AG04450 (cell line): ENCODE data around the gene KRTAP4-8. TPM values are rescaled to one million over a fixed set of nuclear protein-coding genes. Genes with fewer than 3 reads are reported as not detected.
"Not testable (repeated sequence)": the region's sequence is repeated elsewhere in the genome, so short reads cannot be mapped to it uniquely, and the experiment has no call there.

Experiments
- CTCF ChIA-PET: fragments of 300-600, 350-600 bp; formaldehyde crosslinking; extraction: SDS; loops from one replicate; lab custom pipeline; 2022; ENCODE audit warnings: antibody characterized with exemption, inconsistent platforms; lab: Charles Lee
- POLR2A ChIA-PET: fragments of 350-600 bp; formaldehyde crosslinking; extraction: SDS; loops from one replicate; lab custom pipeline; 2021; ENCODE audit warnings: antibody characterized with exemption, inconsistent platforms; lab: Yijun Ruan, JAX
- DNase-seq: peaks from one replicate; pipeline ENCODE4 v3.0.0-alpha.2; 2011; ENCODE audit warnings: low read depth, low spot score
- H3K27ac ChIP-seq: one replicate; pipeline ENCODE4 v1.5.1; 2012; ENCODE audit warnings: low read depth, low read length, control low read depth
- H3K27me3 ChIP-seq: one replicate; pipeline ENCODE4 v1.6.0; 2012; ENCODE audit warnings: low read length; ENCODE audit not compliant: control insufficient read depth, insufficient read depth
- H3K4me3 ChIP-seq: 2 replicates; pipeline ENCODE4 v1.5.1; 2011; ENCODE audit warnings: mild to moderate bottlenecking, low read depth, low read length, control low read depth
- H3K9me3 ChIP-seq: 2 replicates; pipeline ENCODE4 v1.5.1; 2012; ENCODE audit warnings: low read length; ENCODE audit not compliant: control insufficient read depth, insufficient read depth
- polyA plus RNA-seq: library from polyadenylated mRNA; depleted of rRNA; stranded (reverse); fragments of >200 nt; gene quantifications from 2 replicates; pipeline ENCODE4 v1.2.3, GENCODE V29; 2011
- TF ChIP-seq, protein P1 (sequence below): IDR thresholded peaks from 2 replicates; pipeline ENCODE4 v1.5.1; 2011; ENCODE audit warnings: low read depth, low read length, control low read depth, inconsistent platforms

KRTAP4-8 gene
- polyA plus RNA-seq, 1 experiment, result not detected

DNA sequence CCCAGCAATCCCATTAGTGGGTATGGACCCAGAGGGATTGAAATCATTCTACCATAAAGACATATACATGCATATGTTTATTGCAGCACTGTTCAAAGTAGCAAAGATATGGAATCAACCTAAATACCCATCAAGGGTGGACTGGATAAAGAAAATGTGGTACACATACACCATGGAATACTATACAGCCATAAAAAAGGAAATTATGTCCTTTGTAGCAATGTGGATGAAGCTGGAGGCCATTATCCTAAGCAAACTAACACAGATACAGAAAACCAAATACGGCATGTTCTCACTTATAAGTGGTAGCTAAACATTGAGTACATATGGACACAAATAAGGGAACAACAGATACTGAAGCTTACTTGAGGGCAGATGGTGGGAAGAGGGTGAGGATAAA, 40.4 kb downstream of the KRTAP4-8 start:
- Histone ChIP-seq H3K27me3 (no peaks in the 10 kb centered on the region), H3K4me3 (no peak overlapping the region), H3K27ac (no peak overlapping the region), H3K9me3 (no peaks in the 10 kb centered on the region)
- ChIA-PET CTCF (no interaction called here), POLR2A (no interaction called here)
- no peak for DNase-seq
- TF ChIP-seq, protein P1, sequence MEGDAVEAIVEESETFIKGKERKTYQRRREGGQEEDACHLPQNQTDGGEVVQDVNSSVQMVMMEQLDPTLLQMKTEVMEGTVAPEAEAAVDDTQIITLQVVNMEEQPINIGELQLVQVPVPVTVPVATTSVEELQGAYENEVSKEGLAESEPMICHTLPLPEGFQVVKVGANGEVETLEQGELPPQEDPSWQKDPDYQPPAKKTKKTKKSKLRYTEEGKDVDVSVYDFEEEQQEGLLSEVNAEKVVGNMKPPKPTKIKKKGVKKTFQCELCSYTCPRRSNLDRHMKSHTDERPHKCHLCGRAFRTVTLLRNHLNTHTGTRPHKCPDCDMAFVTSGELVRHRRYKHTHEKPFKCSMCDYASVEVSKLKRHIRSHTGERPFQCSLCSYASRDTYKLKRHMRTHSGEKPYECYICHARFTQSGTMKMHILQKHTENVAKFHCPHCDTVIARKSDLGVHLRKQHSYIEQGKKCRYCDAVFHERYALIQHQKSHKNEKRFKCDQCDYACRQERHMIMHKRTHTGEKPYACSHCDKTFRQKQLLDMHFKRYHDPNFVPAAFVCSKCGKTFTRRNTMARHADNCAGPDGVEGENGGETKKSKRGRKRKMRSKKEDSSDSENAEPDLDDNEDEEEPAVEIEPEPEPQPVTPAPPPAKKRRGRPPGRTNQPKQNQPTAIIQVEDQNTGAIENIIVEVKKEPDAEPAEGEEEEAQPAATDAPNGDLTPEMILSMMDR, result no peak

DNA sequence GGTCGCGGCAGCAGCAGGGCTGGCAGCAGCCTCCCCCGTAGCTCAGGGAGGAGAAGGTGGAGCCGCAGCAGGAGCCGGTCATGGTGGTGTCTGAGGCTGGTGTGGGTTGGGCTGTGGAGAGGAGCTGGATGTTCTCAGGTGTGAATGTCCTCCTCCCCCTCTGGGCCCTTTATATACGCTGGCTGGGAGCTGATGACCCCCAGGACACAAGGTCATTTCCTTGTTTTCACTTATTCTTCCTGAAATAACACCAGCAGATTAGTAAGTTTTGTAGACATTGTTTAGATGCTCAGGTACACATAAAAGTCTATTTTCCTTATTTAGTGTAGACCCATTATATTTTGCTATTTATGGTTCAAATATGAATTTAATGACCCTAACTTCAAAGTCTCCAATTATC, 42.8 kb downstream of the KRTAP4-8 start, which contains the start of gene KRTAP2-2:
TSS of gene KRTAP2-2 (minus strand) at position 101 of the 400 bp plus-strand sequence. CDS start at position 82, 19 bp downstream.
- not testable (repeated sequence) for H3K27ac ChIP-seq, H3K4me3 ChIP-seq
- CTCF ChIA-PET, result interaction anchor here (1.3 kb wide), 1 partner anchor 273 kb away, joined by 3 read pairs; no protein-coding TSS in a partner anchor

DNA sequence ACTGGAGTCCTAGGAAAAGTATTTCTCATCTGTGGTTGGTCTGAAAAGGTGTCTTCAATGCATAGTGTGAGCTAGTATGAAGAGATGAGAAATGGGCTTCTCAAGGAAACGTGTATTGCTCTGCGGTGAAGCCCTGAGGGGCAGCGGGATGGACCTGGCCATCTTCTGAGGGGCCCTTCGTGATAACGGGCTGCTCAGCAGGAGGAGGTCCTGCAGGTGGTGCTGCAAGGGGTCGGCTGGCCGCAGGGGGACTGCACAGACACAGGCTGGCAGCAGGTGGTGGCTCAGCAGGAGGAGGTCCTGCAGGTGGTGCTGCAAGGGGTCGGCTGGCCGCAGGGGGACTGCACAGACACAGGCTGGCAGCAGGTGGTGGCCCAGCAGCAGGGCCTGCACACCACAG, 43.4 kb downstream of the KRTAP4-8 start:
- H3K4me3 ChIP-seq, DNase-seq, CTCF ChIA-PET, H3K9me3 ChIP-seq, H3K27me3 ChIP-seq, H3K27ac ChIP-seq, POLR2A ChIA-PET: not testable (repeated sequence)

More for the DNA sequence above, 42.8 kb downstream of the KRTAP4-8 start, which contains the start of gene KRTAP2-2:
- POLR2A ChIA-PET, DNase-seq, H3K9me3 ChIP-seq, H3K27me3 ChIP-seq: not testable (repeated sequence)

DNA sequence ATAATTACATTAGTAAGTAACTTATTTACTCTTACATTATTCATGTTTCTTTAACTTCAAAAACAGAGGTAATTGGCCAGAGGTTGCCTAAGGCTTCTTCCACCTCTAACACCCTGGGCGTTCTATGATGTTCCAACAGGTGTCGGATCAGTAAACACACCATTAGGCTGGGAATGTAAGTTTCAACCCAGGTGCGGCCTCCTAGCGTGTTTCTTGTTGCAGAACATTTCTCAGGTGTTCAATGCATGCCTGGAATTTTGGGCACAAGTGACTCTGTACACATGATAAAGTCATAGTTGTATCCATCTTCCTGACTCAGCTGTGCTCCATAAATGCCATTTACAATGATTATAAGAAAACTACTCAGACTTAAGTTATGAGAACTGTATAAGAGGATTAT, 43.9 kb downstream of the KRTAP4-8 start:
- TF ChIP-seq, protein P1, result no peak
- POLR2A ChIA-PET, result no interaction called here
- no peak for DNase-seq
- Histone ChIP-seq H3K27ac (no peak overlapping the region), H3K4me3 (no peak overlapping the region), H3K9me3 (no peaks in the 10 kb centered on the region), H3K27me3 (no peaks in the 10 kb centered on the region)
- CTCF ChIA-PET, result no interaction called here

DNA sequence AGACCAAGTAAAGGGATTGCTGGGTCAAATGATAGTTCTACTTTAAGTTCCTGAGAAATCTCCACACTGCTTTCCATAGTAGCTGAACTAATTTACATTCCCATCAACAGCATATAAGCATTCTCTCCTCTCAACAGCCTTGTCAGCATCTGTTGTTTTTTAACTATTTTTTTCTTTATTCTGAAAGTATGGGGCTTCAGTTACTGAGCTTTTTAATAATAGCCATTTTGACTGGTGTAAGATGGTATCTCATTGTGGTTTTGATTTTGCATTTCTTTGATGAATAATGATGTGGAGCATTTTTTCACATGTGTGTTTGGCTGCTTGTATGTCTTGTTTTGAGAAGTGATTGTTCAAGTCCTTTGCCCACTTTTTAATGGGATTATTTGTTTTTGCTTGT, 45.4 kb downstream of the KRTAP4-8 start:
- ChIA-PET POLR2A (no interaction called here), CTCF (no interaction called here)
- H3K27ac ChIP-seq, result no peak overlapping the region
- no peaks in the 10 kb centered on the region for H3K27me3 ChIP-seq
- no peaks in the 10 kb centered on the region for H3K9me3 ChIP-seq
- DNase-seq, result no peak
- TF ChIP-seq, protein P1, result no peak
- no peak overlapping the region for H3K4me3 ChIP-seq

DNA sequence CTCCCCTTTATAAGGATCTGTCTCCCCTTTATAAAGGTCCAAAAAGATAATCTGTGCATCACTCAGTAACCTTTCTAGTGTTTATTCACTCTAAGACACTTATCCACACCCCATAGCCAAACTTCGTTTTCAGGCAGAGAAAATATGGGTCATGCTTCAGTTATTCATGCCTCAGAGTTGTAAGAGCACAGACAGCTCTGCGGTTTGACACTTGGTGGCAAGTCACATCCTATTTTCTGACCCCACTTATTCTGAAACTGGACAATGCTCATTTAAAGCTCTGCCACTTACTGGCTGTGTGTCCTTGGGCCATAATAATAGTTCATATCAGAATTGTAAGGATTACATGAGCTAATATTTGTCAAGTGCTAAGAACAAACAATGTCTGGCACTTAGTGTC, 48.8 kb downstream of the KRTAP4-8 start:
- Histone ChIP-seq H3K27me3 (no peaks in the 10 kb centered on the region), H3K9me3 (no peaks in the 10 kb centered on the region), H3K27ac (no peak overlapping the region), H3K4me3 (no peak overlapping the region)
- no peak for DNase-seq
- ChIA-PET CTCF (no interaction called here), POLR2A (interaction anchor here (1.1 kb wide), 1 partner anchor 640 kb away, joined by 4 read pairs; no protein-coding TSS in a partner anchor)
- TF ChIP-seq, protein P1, result no peak
